Esophagus muscularis mucosa (tissue), 4 donors: ENCODE results near the gene SLC26A5. TPM values are rescaled to one million over a fixed set of nuclear protein-coding genes. Genes with fewer than 3 reads are reported as not detected.
A peak's percentile ranks its signal among the peaks of the same experiment; 100 is the strongest.

Experiments
- DNase-seq: peaks from one replicate; pipeline ENCODE4 v3.0.0-alpha.2; 2017; ENCODE audit errors: extremely low spot score
- H3K27ac ChIP-seq, 4 donors: fragments of 200-600 bp; sonication (generic); replicated peaks in 1 of 4; 1 replicate in 3 of 4; 2 replicates in 1 of 4; pipeline ENCODE4 v1.5.1; 2016 to 2019; ENCODE audit warnings: mild to moderate bottlenecking in 1 of 4
- H3K27me3 ChIP-seq, 4 donors: fragments of 200-600 bp; sonication (generic); one replicate each; pipeline versions ENCODE4 v1.5.1 to v1.6.0; 2016 to 2019
- H3K36me3 ChIP-seq, 4 donors: fragments of 200-600 bp; sonication (generic); one replicate each; pipeline ENCODE4 v1.5.1; 2016 to 2019
- H3K4me1 ChIP-seq, 4 donors: fragments of 200-600 bp; sonication (generic); one replicate each; pipeline ENCODE4 v1.5.1; 2016 to 2019
- H3K4me3 ChIP-seq, 4 donors: fragments of 200-600 bp; sonication (generic); 1 replicate in 2 of 4; 2 replicates in 2 of 4; pipeline ENCODE4 v1.5.1; 2016 to 2019; ENCODE audit warnings: mild to moderate bottlenecking in 4 of 4, moderate library complexity in 1 of 4
- H3K9me3 ChIP-seq, 4 donors: fragments of 200-600 bp; sonication (generic); 1 replicate in 3 of 4; 2 replicates in 1 of 4; pipeline ENCODE4 v1.5.1; 2016 to 2019
- EP300 ChIP-seq: sonication (generic); formaldehyde crosslinking; IDR thresholded peaks from one replicate; pipeline ENCODE4 v1.6.1; 2017; ENCODE audit warnings: antibody characterized with exemption
- POLR2A ChIP-seq: fragments of 450-650 bp; IDR thresholded peaks from one replicate; pipeline ENCODE4 v1.6.1; 2017; ENCODE audit warnings: antibody characterized with exemption, moderate library complexity, mild to moderate bottlenecking, low read depth
- POLR2AphosphoS5 ChIP-seq, 2 donors: sonication (generic); formaldehyde crosslinking; IDR thresholded peaks; one replicate each; pipeline ENCODE4 v1.6.1; 2017; ENCODE audit warnings: antibody characterized with exemption in 2 of 2
- WGBS: methylation state at CpG from one replicate; pipeline ENCODE4 v1.1.5; 2018; 5-methylcytosine and 5-hydroxymethylcytosine counted together
- intact Hi-C: fragments of 100-400 bp; cut with DNase I; formaldehyde crosslinking; loops from one replicate; pipeline ENCODE4 v1.15.1; 2023
- total RNA-seq, 4 donors: library from RNA; depleted of rRNA; stranded (reverse); fragments of >200 nt; gene quantifications; one replicate each; pipeline versions ENCODE4 v1.1.0 to v1.2.1, GENCODE V29; 2016
- TF ChIP-seq, protein P1 (sequence below), 3 experiments: fragments of 200-600 bp in 2 of 3; fragments of 450-650 bp in 1 of 3; sonication (generic) in 2 of 3; IDR thresholded peaks; one replicate each; pipeline ENCODE4 v1.5.1; 2017 to 2019; ENCODE audit warnings: antibody characterized with exemption in 3 of 3, mild to moderate bottlenecking in 2 of 3, moderate library complexity in 1 of 3

Gene SLC26A5
- total RNA-seq, 4 donors from 2014 or later, result under 0.01 TPM; not detected in 3

DNA sequence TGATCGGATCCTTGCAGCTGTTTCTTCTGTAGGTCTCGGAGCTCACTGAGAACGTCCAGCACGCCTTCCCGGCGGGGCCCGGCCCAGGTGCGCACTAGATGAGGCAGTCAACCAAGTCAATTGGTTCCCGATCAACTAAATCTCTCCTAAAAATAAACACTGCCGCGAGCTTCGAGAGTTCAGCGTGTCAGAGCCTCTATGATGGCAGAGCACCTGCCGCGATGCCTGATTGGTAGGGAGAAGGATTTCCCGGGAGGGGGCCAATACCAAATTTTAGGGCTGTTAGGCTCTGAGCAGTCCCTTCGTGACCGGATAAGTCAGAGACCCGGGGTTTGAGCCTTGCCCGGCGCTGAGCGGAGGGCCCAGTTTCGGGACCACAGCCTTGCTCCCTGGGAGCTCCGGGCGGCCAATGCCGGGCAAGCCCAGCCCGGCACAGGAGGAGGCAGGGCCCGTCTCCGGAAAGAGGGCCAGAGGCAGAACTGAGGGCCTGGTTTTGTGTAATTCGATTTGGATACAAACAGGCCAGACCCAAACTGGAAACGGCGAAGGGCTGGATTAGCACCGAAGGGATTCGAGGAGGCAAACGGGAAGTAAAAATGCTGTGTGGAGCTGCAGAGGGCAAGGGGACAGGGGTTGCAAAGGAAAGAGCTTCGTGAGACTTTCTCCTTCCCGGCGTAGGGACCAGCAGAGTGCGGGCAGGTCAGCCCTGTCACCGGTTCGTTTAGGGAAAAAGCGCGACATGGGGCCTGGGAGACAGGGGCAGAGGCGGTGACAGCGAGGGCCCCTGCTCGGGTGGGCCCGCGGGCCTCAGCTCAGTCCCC is 569 bp downstream of the SLC26A5 start:
- Histone ChIP-seq H3K9me3 (no peaks in the 10 kb centered on the region), H3K27ac (no peak overlapping the region), H3K4me1 (peaks cover 7 to 14% (median 13%) of the 10 kb centered on the region in 4 donors), H3K27me3 (peaks cover 0 to 60% (median 10%) of the 10 kb centered on the region in 4 donors), H3K36me3 (no peaks in the 10 kb centered on the region), H3K4me3 (peak overlapping the region; percentile 36 to 50 (median 42))
- DNase-seq, result no peak
- 7% methylated on average over 42 of the region's 48 CpGs for WGBS
- TF ChIP-seq, protein P1, sequence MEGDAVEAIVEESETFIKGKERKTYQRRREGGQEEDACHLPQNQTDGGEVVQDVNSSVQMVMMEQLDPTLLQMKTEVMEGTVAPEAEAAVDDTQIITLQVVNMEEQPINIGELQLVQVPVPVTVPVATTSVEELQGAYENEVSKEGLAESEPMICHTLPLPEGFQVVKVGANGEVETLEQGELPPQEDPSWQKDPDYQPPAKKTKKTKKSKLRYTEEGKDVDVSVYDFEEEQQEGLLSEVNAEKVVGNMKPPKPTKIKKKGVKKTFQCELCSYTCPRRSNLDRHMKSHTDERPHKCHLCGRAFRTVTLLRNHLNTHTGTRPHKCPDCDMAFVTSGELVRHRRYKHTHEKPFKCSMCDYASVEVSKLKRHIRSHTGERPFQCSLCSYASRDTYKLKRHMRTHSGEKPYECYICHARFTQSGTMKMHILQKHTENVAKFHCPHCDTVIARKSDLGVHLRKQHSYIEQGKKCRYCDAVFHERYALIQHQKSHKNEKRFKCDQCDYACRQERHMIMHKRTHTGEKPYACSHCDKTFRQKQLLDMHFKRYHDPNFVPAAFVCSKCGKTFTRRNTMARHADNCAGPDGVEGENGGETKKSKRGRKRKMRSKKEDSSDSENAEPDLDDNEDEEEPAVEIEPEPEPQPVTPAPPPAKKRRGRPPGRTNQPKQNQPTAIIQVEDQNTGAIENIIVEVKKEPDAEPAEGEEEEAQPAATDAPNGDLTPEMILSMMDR (IDR thresholded peaks at IDR 0.05), result no peak
- TF ChIP-seq POLR2A, result no peak
- TF ChIP-seq EP300, result no peak
- TF ChIP-seq POLR2AphosphoS5 (IDR thresholded peaks at IDR 0.05), result no peak
- intact Hi-C loops, result no loop called here

DNA sequence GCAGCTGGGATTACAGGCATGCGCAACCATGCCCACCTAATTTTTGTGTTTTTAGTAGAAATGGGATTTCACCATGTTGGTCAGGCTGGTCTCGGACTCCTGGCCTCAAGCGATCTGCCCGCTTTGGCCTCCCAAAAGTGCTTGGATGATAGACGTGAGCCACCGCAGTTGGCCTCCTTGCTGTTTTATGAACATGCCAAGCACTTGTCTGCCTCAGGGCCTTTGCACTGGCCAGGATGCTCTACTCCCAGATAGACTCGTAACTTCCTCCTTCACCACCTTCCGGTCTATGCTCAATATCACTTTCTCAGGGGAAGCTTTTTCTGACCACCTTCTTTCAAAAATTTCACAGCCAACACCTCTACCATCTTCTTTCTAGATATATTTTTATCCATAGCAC is 6.3 kb downstream of the SLC26A5 start:
- no peak overlapping the region for H3K4me3 ChIP-seq
- intact Hi-C loops, result no loop called here
- no peak overlapping the region for H3K27ac ChIP-seq
- H3K9me3 ChIP-seq, result peaks cover 0 to 4% (median 0%) of the 10 kb centered on the region in 4 donors
- H3K4me1 ChIP-seq, result no peaks in the 10 kb centered on the region
- H3K27me3 ChIP-seq, result peaks cover 0 to 24% (median 0%) of the 10 kb centered on the region in 4 donors
- TF ChIP-seq POLR2A, result no peak
- TF ChIP-seq, protein P1 (IDR thresholded peaks at IDR 0.05), result no peak
- no peak for TF ChIP-seq EP300
- TF ChIP-seq POLR2AphosphoS5 (IDR thresholded peaks at IDR 0.05), result no peak
- 87% methylated on average over 8 of the region's 8 CpGs for WGBS
- no peak for DNase-seq
- H3K36me3 ChIP-seq, result no peaks in the 10 kb centered on the region

DNA sequence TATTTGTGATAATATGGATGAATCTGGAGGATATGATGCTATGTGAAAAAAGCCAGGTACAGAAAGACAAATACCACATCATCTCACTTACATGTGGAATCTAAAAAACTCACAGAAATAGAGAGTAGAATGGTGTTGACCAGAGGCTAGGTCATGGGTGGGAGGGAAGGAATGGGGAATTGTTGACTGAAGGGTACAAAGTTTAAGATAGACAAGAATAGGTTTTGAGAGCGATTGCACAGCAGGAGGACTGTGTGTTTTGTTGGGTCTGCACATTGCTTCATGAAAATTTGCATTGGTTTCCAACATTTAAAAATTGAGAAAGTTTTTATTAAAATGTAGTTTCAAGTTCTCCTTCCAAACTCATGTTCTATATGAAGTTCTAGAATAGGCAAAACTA is 8.4 kb downstream of the SLC26A5 start:
- TF ChIP-seq POLR2AphosphoS5 (IDR thresholded peaks at IDR 0.05), result no peak
- TF ChIP-seq POLR2A, result no peak
- TF ChIP-seq EP300, result no peak
- TF ChIP-seq, protein P1 (IDR thresholded peaks at IDR 0.05), result no peak
- H3K4me3 ChIP-seq, result no peak overlapping the region
- no peak for DNase-seq
- H3K9me3 ChIP-seq, result peaks cover 0 to 11% (median 4%) of the 10 kb centered on the region in 4 donors
- peaks cover 0 to 6% (median 0%) of the 10 kb centered on the region in 4 donors for H3K27me3 ChIP-seq
- no peaks in the 10 kb centered on the region for H3K36me3 ChIP-seq
- intact Hi-C loops, result no loop called here
- H3K4me1 ChIP-seq, result no peaks in the 10 kb centered on the region
- H3K27ac ChIP-seq, result no peak overlapping the region
- 40% methylated on average over 1 of the region's 1 CpG for WGBS

DNA sequence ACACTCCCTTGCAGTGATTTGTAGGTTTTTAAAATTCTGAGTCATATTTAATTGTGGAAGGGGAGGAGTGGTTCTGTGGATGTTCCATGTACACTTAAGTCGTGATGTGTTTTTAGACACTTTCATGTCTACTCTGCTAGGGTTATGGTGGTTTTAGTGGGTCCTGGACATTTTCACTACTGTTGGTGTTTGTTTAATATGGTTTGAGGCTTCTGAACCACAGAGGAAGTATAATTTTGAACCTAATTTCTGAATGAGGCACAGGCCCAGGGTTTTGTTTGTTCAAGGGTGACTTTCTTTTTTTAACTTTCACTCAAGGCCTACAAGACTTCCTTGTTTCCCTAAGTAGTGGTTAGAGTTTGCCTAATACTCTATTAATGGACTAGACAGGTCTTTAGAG is 13.3 kb downstream of the SLC26A5 start:
- intact Hi-C loops, result no loop called here
- TF ChIP-seq POLR2A (no peak), POLR2AphosphoS5 (IDR thresholded peaks at IDR 0.05) (no peak), EP300 (no peak)
- TF ChIP-seq, protein P1 (IDR thresholded peaks at IDR 0.05), result no peak
- Histone ChIP-seq H3K4me1 (no peaks in the 10 kb centered on the region), H3K27me3 (no peaks in the 10 kb centered on the region), H3K36me3 (no peaks in the 10 kb centered on the region), H3K4me3 (no peak overlapping the region), H3K9me3 (peaks cover 0 to 11% (median 4%) of the 10 kb centered on the region in 4 donors), H3K27ac (no peak overlapping the region)
- DNase-seq, result no peak
- WGBS, result 55% methylated on average over 1 of the region's 1 CpG
